ENCODE measurements around the gene UQCRH. TPM values are rescaled to one million over a fixed set of nuclear protein-coding genes. Genes with fewer than 3 reads are reported as not detected.

The UQCRH gene
- total RNA-seq, 1 experiment from 2014 or later: 663 TPM

GRCh38 chr1:46340404-46341221, 37.1 kb downstream of the UQCRH start, which contains the start of gene NSUN4 (continued):
- peak; percentile 83 for TF ChIP-seq ATF3 (CRISPR knock-in tag; conservative IDR thresholded peaks at IDR 0.05)
- no peak for TF ChIP-seq E2F5 (CRISPR knock-in tag; IDR thresholded peaks at IDR 0.05)

GRCh38 chr1:46341222-46342083, 38.0 kb downstream of the UQCRH start:
- Mint-ChIP-seq H3K4me1 (peaks cover 17% of the 10 kb centered on the region), H3K36me3 (peaks cover 18% of the 10 kb centered on the region), H3K27ac (peak overlapping the region; percentile 100), H3K9me3 (no peaks in the 10 kb centered on the region), H3K27me3 (ENCODE audit: low read depth) (no peaks in the 10 kb centered on the region), H3K4me3 (peak overlapping the region; percentile 97)
- ChIA-PET CTCF (interaction anchor here (0.6 to 2.6 kb wide), 14 partner anchors 8 to 186 kb away, joined by 3 to 17 read pairs (median 4); partner anchors contain the start of genes LRRC41 and RAD54L), POLR2A (no interaction called here)
- TF ChIP-seq ARID4B (CRISPR knock-in tag; IDR thresholded peaks at IDR 0.05; ENCODE audit: borderline replicate concordance): no peak
- no peak for TF ChIP-seq FOXP4 (CRISPR knock-in tag; IDR thresholded peaks at IDR 0.05)
- no peak for TF ChIP-seq NR2C2 (CRISPR knock-in tag; IDR thresholded peaks at IDR 0.05)
- no peak for TF ChIP-seq TEAD1 (CRISPR knock-in tag; IDR thresholded peaks at IDR 0.05)
- no peak for TF ChIP-seq ZNF281 (CRISPR knock-in tag; IDR thresholded peaks at IDR 0.05)
- no peak for TF ChIP-seq E2F1 (CRISPR knock-in tag; IDR thresholded peaks at IDR 0.05)
- no peak for TF ChIP-seq ETV6 (CRISPR knock-in tag; IDR thresholded peaks at IDR 0.05)
- no peak for TF ChIP-seq ZNF532 (CRISPR knock-in tag; IDR thresholded peaks at IDR 0.05; ENCODE audit: borderline replicate concordance)
- TF ChIP-seq GRHL2 (CRISPR knock-in tag; IDR thresholded peaks at IDR 0.05; ENCODE audit: insufficient replicate concordance, severe bottlenecking): no peak
- TF ChIP-seq NFYB (CRISPR knock-in tag; conservative IDR thresholded peaks at IDR 0.05; ENCODE audit: low read depth): no peak
- TF ChIP-seq ATF3 (CRISPR knock-in tag; conservative IDR thresholded peaks at IDR 0.05): no peak
- peak; percentile 2; the same call in 1 of the 2 replicates for ATAC-seq
- DNase-seq (ENCODE audit: low spot score): peak; percentile 30
